ENCODE data around the gene POLR3G.

Gene POLR3G

GRCh38 chr5:90473396-90474234, 1.0 kb upstream of the POLR3G start (continued):
- TF ChIP-seq ZNF785 (tag by site-specific recombination; IDR thresholded peaks at IDR 0.05) (no peak), ZNF239 (tag by site-specific recombination; IDR thresholded peaks at IDR 0.05) (no peak), ZNF624 (tag by site-specific recombination; IDR thresholded peaks at IDR 0.05) (no peak), ZFP69B (tag by site-specific recombination; IDR thresholded peaks at IDR 0.05) (no peak), PRDM10 (tag by site-specific recombination; IDR thresholded peaks at IDR 0.05) (no peak), ZNF280D (tag by site-specific recombination; IDR thresholded peaks at IDR 0.05) (no peak), ZSCAN4 (tag by site-specific recombination; IDR thresholded peaks at IDR 0.05) (0 out of 2 replicates have a peak, but pooled peaks have one; percentile 8), ZNF629 (tag by site-specific recombination; IDR thresholded peaks at IDR 0.05) (no peak), ZNF140 (tag by site-specific recombination; IDR thresholded peaks at IDR 0.05) (no peak), ZNF654 (tag by site-specific recombination; IDR thresholded peaks at IDR 0.05; ENCODE audit: low read depth) (no peak), ZNF449 (tag by site-specific recombination; IDR thresholded peaks at IDR 0.05) (0 out of 2 replicates have a peak, but pooled peaks have one; percentile 57), MEIS1 (CRISPR knock-in tag; IDR thresholded peaks at IDR 0.05; ENCODE audit: borderline replicate concordance) (no peak), YY2 (tag by site-specific recombination; IDR thresholded peaks at IDR 0.05) (no peak), ZNF426 (tag by site-specific recombination; IDR thresholded peaks at IDR 0.05) (no peak), ZNF202 (tag by site-specific recombination; IDR thresholded peaks at IDR 0.05; ENCODE audit: borderline replicate concordance) (no peak), ZNF514 (tag by site-specific recombination; IDR thresholded peaks at IDR 0.05) (no peak), ZNF701 (tag by site-specific recombination; IDR thresholded peaks at IDR 0.05) (no peak), ZNF146 (tag by site-specific recombination; IDR thresholded peaks at IDR 0.05) (no peak), ZNF37A (tag by site-specific recombination; IDR thresholded peaks at IDR 0.05) (no peak)
- TF ChIP-seq, protein P1, sequence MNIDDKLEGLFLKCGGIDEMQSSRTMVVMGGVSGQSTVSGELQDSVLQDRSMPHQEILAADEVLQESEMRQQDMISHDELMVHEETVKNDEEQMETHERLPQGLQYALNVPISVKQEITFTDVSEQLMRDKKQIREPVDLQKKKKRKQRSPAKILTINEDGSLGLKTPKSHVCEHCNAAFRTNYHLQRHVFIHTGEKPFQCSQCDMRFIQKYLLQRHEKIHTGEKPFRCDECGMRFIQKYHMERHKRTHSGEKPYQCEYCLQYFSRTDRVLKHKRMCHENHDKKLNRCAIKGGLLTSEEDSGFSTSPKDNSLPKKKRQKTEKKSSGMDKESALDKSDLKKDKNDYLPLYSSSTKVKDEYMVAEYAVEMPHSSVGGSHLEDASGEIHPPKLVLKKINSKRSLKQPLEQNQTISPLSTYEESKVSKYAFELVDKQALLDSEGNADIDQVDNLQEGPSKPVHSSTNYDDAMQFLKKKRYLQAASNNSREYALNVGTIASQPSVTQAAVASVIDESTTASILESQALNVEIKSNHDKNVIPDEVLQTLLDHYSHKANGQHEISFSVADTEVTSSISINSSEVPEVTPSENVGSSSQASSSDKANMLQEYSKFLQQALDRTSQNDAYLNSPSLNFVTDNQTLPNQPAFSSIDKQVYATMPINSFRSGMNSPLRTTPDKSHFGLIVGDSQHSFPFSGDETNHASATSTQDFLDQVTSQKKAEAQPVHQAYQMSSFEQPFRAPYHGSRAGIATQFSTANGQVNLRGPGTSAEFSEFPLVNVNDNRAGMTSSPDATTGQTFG (tag by site-specific recombination; IDR thresholded peaks at IDR 0.05; ENCODE audit: borderline replicate concordance) = no peak
- TF ChIP-seq, protein P2, sequence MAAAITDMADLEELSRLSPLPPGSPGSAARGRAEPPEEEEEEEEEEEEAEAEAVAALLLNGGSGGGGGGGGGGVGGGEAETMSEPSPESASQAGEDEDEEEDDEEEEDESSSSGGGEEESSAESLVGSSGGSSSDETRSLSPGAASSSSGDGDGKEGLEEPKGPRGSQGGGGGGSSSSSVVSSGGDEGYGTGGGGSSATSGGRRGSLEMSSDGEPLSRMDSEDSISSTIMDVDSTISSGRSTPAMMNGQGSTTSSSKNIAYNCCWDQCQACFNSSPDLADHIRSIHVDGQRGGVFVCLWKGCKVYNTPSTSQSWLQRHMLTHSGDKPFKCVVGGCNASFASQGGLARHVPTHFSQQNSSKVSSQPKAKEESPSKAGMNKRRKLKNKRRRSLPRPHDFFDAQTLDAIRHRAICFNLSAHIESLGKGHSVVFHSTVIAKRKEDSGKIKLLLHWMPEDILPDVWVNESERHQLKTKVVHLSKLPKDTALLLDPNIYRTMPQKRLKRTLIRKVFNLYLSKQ (tag by site-specific recombination; IDR thresholded peaks at IDR 0.05; ENCODE audit: borderline replicate concordance) = no peak
- TF ChIP-seq, protein P3, sequence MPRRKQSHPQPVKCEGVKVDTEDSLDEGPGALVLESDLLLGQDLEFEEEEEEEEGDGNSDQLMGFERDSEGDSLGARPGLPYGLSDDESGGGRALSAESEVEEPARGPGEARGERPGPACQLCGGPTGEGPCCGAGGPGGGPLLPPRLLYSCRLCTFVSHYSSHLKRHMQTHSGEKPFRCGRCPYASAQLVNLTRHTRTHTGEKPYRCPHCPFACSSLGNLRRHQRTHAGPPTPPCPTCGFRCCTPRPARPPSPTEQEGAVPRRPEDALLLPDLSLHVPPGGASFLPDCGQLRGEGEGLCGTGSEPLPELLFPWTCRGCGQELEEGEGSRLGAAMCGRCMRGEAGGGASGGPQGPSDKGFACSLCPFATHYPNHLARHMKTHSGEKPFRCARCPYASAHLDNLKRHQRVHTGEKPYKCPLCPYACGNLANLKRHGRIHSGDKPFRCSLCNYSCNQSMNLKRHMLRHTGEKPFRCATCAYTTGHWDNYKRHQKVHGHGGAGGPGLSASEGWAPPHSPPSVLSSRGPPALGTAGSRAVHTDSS (tag by site-specific recombination; IDR thresholded peaks at IDR 0.05) = no peak
